GM18517 (cell line): ENCODE data around the gene CDKN2A.

Source experiments
- ATAC-seq: cut with Tn5 transposase; IDR thresholded peaks from one replicate; pipeline ENCODE4 v1.9.1; 2021; ENCODE audit warnings: mild to moderate bottlenecking, moderate library complexity; ENCODE audit not compliant: unreplicated experiment

CDKN2A gene

DNA sequence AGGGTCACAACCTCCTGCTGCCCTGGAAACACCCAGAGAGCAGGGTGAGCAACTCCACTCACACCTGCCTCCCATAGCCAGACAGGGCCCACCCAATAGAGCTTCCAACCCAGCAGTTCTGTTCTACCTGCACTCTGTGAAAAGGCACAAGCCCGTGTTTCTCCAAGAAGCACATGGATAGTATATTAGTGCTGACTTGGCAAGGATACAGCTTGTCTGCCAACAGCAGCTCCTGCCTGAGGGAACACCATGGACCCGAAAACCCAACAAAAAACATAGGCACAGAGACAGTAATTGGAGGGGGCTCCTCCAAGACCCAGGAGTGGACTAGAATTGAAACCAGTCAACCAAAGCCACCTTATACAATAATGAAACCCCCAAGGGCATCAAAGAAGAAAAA is 48.6 kb downstream of the CDKN2A start:
- no peak for ATAC-seq

DNA sequence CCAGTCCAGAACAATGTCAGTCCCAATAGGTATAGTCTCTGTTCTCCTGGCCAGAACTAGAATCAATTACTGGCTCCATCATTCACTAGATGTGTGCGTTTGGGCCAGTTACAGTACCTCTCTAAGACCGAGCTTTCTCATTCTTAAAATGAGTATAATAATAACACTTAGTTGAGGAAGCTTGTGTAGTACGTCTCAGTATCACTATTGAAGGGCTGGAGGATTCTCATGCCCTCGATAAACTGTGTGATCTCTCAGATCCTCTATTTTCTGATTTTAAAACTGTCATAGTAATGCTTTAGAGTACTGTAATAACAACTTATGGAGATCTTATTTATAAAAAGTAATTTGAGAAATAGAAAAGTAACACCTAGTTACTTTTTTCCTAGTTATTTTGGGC is 50.7 kb downstream of the CDKN2A start:
- no peak for ATAC-seq

DNA sequence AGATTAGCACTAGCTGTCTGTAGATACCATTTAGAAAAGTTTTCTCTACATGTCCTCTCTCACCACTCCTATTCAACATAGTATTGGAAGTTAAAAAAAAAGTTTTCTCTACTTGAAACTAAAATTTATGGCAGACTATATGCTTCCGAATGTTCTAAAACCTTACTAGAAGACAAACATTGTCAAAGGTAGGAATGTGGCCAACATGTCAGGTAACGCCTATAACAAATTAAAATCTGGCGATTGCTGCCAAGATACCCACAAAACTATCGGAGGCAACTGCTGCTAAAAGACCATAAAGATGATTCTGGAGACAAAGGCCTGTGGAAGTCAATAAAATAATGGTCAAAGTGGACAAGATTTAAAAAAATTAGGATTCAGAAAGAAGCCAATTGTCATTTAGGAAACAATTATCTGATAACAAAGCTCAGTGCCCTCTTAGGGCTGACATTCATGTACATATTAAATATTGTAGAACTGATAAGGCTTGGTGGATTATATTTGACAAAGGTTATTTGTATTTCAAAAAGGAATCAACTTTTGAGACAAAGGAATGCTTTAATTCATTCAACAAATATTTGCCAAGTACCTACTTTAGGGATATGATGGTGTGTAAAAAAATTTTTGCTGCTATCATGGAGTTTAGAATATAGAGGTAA is 52.7 kb downstream of the CDKN2A start:
- no peak for ATAC-seq

DNA sequence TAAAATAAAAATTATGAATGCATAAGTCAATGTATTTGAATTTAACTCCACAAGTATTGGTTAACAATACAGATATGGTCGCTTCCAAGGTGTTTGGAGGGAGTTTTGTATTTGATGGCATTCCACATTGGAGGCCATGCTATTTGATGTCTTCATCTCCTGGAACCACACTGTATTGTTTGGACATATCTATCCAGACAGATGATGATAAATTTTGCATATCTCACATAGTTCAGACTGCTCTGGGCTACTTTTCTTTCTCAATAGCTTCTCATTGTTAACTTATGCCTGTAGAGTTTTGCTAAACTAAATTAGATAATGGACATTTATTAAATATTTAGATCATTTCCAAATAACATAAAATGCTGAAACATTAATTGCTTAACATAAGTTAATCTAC is 58.0 kb downstream of the CDKN2A start:
- no peak for ATAC-seq

DNA sequence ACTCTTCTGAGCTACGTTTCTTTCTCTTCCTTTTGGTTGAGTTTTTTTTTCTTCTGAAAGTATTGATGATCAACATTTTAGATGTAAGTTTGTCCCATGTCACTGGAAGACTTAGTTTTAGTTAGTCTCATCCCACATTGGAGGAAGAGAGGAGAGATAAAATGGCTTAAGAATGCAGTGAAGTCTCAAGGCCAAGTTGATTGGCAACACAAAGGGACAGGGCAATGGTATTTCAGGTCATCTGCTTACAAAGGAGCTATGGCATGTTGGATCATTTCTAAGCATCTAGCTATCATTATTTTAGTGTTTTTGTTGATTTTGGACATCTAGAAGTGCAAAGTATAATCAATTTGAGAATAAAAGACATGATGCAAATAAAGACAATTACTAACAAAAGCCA is 58.6 kb downstream of the CDKN2A start:
- ATAC-seq, result no peak

DNA sequence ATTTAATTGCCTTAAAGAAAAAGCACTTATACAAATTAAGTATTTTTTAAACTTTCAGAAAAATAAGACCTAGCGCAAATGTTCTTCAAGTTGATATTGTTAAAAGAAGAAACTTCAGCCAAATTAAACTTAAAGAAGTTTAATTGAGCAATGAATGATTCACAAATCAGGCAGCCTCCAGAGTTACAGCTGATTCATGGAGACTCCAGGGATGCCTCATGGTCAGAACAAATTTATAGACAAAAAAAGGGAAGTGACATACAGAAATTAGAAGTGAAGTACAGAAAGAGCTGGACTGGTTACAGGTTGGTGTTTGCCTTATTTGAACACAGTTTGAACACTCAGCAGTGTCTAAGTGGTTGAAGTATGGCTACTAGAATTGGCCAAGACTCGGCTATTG is 60.3 kb downstream of the CDKN2A start:
- no peak for ATAC-seq

DNA sequence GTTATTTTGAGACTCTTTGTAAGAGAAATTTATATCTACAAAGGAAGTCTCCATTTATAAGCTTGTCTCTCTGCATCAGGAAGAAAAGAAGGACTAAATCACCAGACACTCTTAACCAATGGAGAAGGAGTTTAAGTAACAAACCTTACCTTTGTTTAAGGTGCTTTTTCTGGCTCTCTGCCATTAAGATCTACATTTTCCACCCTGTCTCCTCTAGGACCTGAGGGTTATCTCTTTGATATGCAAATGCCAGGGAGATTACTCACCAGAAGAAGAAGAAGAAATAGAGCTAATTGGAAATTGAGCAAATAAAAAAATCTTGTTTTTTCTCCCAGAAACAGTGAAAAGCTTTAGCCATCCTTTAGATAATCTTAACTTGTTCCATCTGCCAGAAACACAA is 60.9 kb downstream of the CDKN2A start:
- no peak for ATAC-seq

DNA sequence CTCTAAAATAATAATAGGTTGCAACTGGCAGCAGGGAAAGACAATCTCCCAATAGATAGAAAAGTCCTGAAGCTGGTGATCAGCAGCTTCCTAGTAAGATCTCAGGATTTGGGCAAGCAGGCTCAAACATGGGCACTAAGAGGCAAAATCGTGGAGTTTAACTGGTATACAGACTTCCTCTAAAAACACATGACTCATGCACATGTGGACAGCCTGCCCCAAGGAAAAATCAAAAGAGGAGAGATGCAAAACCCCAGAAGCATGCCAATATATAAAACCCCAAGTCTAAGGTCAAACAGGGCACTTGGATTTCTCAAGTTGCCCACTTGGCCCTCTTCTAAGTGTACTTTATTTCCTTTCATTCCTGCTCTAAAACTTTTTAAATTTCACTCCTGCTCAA is 62.8 kb downstream of the CDKN2A start:
- no peak for ATAC-seq

DNA sequence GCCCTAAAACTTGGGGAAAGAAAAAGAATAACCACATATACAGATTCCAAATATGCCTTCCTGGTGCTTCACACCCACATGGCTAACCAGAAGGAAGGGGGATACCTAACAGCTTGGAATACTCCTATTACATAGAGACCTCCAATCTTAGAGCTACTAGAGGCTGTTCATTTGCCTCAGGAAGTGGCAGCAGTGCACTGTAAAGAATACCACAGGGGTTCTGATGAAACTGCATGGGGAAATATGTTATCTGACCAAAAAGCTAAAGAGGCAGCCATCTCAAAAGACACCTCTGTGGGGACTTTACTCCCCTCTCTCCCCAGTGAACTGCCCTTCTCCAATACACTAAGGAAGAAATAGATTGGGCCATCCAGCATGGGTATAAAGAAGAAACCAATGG is 66.4 kb downstream of the CDKN2A start:
- ATAC-seq, result no peak

DNA sequence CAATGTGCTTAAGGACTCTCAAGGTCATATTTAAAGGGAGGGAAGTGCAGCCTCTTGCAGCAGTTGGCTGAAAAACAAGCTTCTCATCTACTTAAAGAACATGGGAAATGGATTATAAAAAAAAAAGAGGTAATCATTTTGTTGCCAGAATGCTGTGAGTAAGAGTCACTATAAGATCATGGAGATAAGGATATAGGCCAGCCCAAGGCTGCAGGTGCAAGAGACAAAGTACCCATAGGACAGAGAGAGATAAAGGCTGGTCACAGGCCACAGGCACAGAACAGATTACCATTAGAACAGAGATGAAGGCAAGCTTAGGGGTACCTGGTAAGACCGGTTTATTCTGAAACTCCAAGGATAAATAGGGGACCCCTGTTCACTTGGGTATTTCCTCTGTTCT is 70.5 kb downstream of the CDKN2A start:
- no peak for ATAC-seq

DNA sequence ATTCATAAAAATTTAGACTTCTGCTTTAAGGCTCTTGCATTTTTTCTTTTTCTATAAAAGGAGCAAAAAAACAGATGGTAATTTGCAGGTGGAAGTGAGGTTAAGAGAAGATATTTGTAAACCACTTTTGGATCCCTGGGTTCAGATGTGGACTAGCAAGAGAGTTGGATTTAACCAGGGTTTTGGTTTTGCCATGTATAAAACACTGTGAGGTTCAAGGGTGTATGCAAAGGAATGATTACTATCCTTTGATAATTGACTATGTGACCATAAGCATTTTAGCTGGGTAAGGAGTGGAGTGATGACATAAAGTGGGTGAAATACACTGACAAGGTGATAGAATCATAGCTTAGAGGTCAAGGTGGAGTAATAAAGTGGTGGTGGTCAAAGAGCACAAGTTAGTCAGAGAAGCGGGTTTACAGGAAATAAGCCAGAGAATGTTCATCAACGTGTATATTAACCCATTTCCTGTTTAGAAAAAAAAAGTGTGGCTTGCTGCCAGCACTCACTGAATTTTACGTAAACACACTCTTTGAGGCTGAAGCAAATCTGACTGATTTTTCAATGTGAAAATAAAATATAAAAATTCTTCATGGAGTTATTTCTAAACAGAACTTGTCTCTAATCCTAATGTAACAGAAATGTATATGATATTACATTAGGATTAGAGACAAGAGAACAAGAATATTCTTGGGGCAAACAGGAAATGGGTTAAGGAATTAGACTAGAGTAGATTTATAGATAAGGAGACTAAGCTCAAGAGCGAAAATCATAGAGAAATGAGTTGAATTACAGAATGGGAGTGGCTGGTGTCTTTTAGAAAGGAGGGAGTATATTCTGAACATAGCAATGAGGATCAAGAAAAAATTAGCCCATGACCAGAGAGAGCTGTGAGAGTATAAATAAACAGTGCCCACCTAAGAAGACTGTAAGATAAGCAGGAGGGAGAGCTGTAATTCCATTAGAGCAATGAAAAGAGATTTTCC is 74.5 kb downstream of the CDKN2A start:
- ATAC-seq, result peak; percentile 93
